ENCODE measurements around the gene CLEC4G.

The CLEC4G gene

GRCh38 chr19:7692417-7693088 lies 39.4 kb downstream of the CLEC4G start:
- no peak overlapping the region for H3K4me3 ChIP-seq (ENCODE audit: low read depth, low read length)
- TF ChIP-seq CTCF (IDR thresholded peaks at IDR 0.05; ENCODE audit: low read depth, low read length), result no peak

GRCh38 chr19:7691497-7691896 lies 40.4 kb downstream of the CLEC4G start:
- H3K4me3 ChIP-seq (ENCODE audit: low read depth, low read length), result no peak overlapping the region
- TF ChIP-seq CTCF (IDR thresholded peaks at IDR 0.05; ENCODE audit: low read depth, low read length), result no peak

GRCh38 chr19:7690779-7691258 lies 41.1 kb downstream of the CLEC4G start:
- no peak overlapping the region for H3K4me3 ChIP-seq (ENCODE audit: low read depth, low read length)
- no peak for TF ChIP-seq CTCF (IDR thresholded peaks at IDR 0.05; ENCODE audit: low read depth, low read length)

- H3K4me3 ChIP-seq (ENCODE audit: low read depth, low read length), result no peak overlapping the region
- TF ChIP-seq CTCF (IDR thresholded peaks at IDR 0.05; ENCODE audit: low read depth, low read length), result no peak
These were observed 42.7 kb downstream of the CLEC4G start for GRCh38 chr19:7689165-7689564.

- TF ChIP-seq CTCF (IDR thresholded peaks at IDR 0.05; ENCODE audit: low read depth, low read length), result no peak
- H3K4me3 ChIP-seq (ENCODE audit: low read depth, low read length), result no peak overlapping the region
These were observed 44.7 kb downstream of the CLEC4G start for GRCh38 chr19:7687177-7687576.

- TF ChIP-seq CTCF (IDR thresholded peaks at IDR 0.05; ENCODE audit: low read depth, low read length), result no peak
- H3K4me3 ChIP-seq (ENCODE audit: low read depth, low read length), result no peak overlapping the region
These were observed 46.1 kb downstream of the CLEC4G start for GRCh38 chr19:7685546-7686445.
